ACC112 (cell line): ENCODE results near the gene TEKT1.

Experiments used
- H2AFZ ChIP-seq: fragments of 200-600 bp; sonication (generic); one replicate; pipeline ENCODE4 v1.6.0; 2017; ENCODE audit warnings: antibody characterized with exemption, low read length; ENCODE audit not compliant: unreplicated experiment
- H3K27ac ChIP-seq: fragments of 200-600 bp; sonication (generic); 2 replicates; pipeline ENCODE4 v1.5.1; 2014; ENCODE audit warnings: low read depth, mild to moderate bottlenecking, antibody characterized with exemption, low read length, moderate library complexity
- H3K27me3 ChIP-seq: fragments of 200-600 bp; sonication (generic); 2 replicates; pipeline ENCODE4 v1.6.1; 2014; ENCODE audit warnings: mild to moderate bottlenecking, antibody characterized with exemption, low read length, moderate library complexity, mixed read lengths; ENCODE audit not compliant: insufficient read depth
- H3K36me3 ChIP-seq: fragments of 200-600 bp; sonication (generic); 2 replicates; pipeline ENCODE4 v1.6.1; 2016; ENCODE audit warnings: mild to moderate bottlenecking, antibody characterized with exemption, low read length, moderate library complexity, mixed read lengths; ENCODE audit not compliant: insufficient read depth
- H3K4me1 ChIP-seq: fragments of 200-600 bp; sonication (generic); one replicate; pipeline ENCODE4 v1.6.1; 2016; ENCODE audit warnings: low read length, mixed read lengths; ENCODE audit not compliant: insufficient read depth, unreplicated experiment, control insufficient read depth
- H3K4me3 ChIP-seq: fragments of 200-600 bp; sonication (generic); 2 replicates; pipeline ENCODE4 v1.5.1; 2014; ENCODE audit warnings: mild to moderate bottlenecking, low read depth, low read length
- H3K79me2 ChIP-seq: fragments of 200-600 bp; sonication (generic); one replicate; pipeline ENCODE4 v1.6.0; 2016; ENCODE audit warnings: low read length; ENCODE audit not compliant: control insufficient read depth, unreplicated experiment, insufficient read depth

TEKT1 gene

DNA sequence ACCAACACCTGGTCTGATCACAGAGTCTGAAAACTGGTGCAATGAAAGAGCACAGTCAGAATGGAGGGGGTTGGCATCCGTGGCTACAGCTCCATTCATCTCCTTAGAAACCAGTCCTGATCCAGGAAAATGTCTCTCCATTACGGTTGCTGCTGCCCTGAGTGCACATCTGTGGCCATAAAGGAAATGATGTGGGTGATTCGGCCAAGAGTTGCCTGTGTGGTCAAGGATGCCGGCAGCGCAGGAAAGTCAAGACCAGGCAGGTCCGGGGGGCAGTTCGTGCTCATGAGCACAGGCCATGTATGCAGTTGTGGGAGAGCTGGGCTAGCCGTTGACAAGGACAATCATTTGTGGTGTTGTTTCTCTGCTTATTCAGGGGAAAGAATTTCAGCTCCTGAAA lies 69.8 kb downstream of the TEKT1 start:
- peaks cover 14% of the 10 kb centered on the region for H3K4me1 ChIP-seq
- H3K79me2 ChIP-seq, result peaks cover 44% of the 10 kb centered on the region
- H2AFZ ChIP-seq, result no peak overlapping the region
- H3K27ac ChIP-seq, result no peak overlapping the region
- no peaks in the 10 kb centered on the region for H3K27me3 ChIP-seq
- H3K36me3 ChIP-seq, result peaks cover 81% of the 10 kb centered on the region
- no peak overlapping the region for H3K4me3 ChIP-seq

DNA sequence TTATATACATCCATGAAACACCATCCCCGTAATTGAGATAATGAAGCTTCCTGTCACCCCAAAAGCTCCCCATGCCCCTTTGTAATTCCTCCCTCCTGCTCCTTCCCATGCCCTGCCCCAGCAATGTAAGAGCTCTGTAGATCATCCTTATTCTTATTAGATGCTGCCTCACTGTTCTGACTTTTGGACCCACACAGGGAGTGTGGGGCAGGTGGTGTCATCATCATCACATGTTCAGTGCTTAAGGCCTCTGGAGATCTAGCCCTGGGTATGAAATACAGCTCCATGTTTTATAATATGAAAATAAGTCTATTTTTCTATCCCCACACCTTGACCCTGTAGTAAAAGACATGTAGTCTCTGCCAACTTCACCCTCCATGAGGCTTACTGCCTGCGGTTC lies 73.8 kb downstream of the TEKT1 start:
- H3K4me1 ChIP-seq, result peaks cover 36% of the 10 kb centered on the region
- no peaks in the 10 kb centered on the region for H3K27me3 ChIP-seq
- no peak overlapping the region for H3K27ac ChIP-seq
- peaks cover 43% of the 10 kb centered on the region for H3K36me3 ChIP-seq
- peaks cover 59% of the 10 kb centered on the region for H3K79me2 ChIP-seq
- H3K4me3 ChIP-seq, result peak overlapping the region; percentile 90
- no peak overlapping the region for H2AFZ ChIP-seq

DNA sequence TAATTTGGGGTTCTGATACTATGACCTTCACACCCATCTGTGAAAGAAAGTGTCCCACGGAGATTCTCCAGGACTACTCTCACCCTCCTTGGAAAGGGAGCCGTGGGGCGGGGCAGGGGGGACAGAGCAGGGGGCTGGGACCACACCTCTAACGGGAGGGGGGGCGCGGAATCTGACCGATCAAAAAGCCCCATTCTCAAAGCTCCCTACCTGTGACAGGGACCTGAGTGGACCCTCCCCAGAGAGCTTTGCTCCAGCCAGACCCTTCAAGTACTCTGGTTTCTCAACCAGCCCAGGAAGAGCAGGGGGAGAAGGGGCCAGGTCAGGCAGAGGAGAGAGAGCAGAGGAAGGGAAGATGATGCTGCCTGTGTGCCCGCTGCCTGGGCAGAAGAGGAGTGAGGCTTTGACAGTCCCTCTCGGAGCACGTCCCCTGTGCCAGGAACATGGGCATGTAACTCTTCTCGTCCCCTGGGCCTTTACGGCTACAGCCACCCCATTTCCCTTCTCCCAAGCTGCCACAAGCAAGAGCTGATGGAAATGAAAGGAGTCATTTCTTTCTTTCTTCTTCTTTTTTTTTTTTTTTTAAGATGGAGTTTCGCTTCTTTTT lies 75.0 kb downstream of the TEKT1 start:
- Histone ChIP-seq H3K4me1 (peaks cover 46% of the 10 kb centered on the region), H3K36me3 (peaks cover 31% of the 10 kb centered on the region), H3K27ac (peak overlapping the region; percentile 79), H3K79me2 (peaks cover 54% of the 10 kb centered on the region), H2AFZ (no peak overlapping the region), H3K27me3 (no peaks in the 10 kb centered on the region), H3K4me3 (peak overlapping the region; percentile 90)

DNA sequence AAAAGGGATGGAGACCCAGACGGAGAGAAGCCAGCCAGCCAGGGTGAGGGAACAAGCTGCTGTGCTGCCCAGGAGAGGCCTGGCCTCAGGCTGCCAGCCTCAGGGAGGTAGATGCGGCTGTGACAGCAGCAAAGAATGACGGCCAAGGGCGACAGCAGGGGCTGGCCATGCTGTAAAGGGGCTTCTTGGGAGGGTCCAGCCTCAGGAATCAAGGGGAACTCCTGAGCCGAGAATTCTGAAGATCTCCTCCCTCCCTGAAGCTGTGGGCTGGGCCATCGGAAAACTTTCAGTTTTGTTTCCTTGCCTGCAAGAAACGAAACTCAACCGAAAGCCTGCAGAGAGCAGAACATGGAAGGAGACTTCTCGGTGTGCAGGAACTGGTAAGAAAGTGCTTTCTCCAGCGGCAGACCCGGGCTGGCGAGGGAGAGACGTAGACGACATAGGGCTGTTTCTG lies 75.8 kb downstream of the TEKT1 start, which contains the start of gene XAF1:
Gene XAF1 (plus strand): TSS at position 316 of the 454 bp plus-strand sequence. CDS start 33 bp downstream, at position 349.
- Histone ChIP-seq H3K27me3 (no peaks in the 10 kb centered on the region), H3K4me3 (peak within 1 kb of the TSS; percentile 90), H3K27ac (peak within 1 kb of the TSS; percentile 79), H3K79me2 (peaks cover 51% of the 10 kb centered on the region), H2AFZ (peak within 1 kb of the TSS; percentile 16), H3K4me1 (peaks cover 46% of the 10 kb centered on the region), H3K36me3 (peaks cover 26% of the 10 kb centered on the region; the same call in 1 of the 2 replicates)

GRCh38 chr17:6755281-6755680 lies 76.2 kb downstream of the TEKT1 start:
- Histone ChIP-seq H3K4me1 (peaks cover 46% of the 10 kb centered on the region), H3K27ac (peak overlapping the region; percentile 79), H2AFZ (peak overlapping the region; percentile 16), H3K27me3 (no peaks in the 10 kb centered on the region), H3K36me3 (peaks cover 22% of the 10 kb centered on the region; the same call in 1 of the 2 replicates), H3K4me3 (peak overlapping the region; percentile 90), H3K79me2 (peaks cover 51% of the 10 kb centered on the region)

- H3K36me3 ChIP-seq, result peaks cover 9% of the 10 kb centered on the region; the same call in 1 of the 2 replicates
- H3K79me2 ChIP-seq, result peaks cover 38% of the 10 kb centered on the region
- H3K27me3 ChIP-seq, result no peaks in the 10 kb centered on the region
- peak overlapping the region; percentile 15; the same call in 1 of the 2 replicates for H3K4me3 ChIP-seq
- H3K27ac ChIP-seq, result peak overlapping the region; percentile 98
- H2AFZ ChIP-seq, result peak overlapping the region; percentile 20
- H3K4me1 ChIP-seq, result peaks cover 46% of the 10 kb centered on the region
Observed at GRCh38 chr17:6753546-6753945, 78.0 kb downstream of the TEKT1 start.

DNA sequence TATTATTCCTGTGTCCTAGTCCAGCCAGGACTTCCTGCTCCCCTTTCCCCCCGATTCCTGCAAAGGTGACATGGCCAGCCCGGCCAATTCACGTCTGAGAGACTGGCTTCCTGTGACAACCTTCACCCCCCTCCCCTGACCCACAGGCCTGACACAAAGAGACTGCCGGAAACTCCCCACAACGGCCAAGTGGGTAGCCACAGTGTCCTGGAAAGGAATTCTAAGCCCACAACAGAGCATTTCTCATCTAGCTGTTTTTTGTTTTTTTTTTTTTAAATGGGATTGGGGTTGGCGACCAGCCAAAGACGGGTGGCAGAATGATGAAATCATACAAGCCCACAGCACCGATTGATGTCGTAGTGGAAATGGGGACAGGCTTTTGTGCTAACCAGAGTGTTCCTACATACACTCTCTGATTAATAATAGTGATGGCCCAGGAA lies 78.5 kb downstream of the TEKT1 start:
- Histone ChIP-seq H2AFZ (peak overlapping the region; percentile 54), H3K4me1 (peaks cover 43% of the 10 kb centered on the region), H3K27ac (peak overlapping the region; percentile 98), H3K27me3 (no peaks in the 10 kb centered on the region), H3K4me3 (peak overlapping the region; percentile 35), H3K36me3 (peaks cover 5% of the 10 kb centered on the region; the same call in 1 of the 2 replicates), H3K79me2 (peaks cover 34% of the 10 kb centered on the region)

DNA sequence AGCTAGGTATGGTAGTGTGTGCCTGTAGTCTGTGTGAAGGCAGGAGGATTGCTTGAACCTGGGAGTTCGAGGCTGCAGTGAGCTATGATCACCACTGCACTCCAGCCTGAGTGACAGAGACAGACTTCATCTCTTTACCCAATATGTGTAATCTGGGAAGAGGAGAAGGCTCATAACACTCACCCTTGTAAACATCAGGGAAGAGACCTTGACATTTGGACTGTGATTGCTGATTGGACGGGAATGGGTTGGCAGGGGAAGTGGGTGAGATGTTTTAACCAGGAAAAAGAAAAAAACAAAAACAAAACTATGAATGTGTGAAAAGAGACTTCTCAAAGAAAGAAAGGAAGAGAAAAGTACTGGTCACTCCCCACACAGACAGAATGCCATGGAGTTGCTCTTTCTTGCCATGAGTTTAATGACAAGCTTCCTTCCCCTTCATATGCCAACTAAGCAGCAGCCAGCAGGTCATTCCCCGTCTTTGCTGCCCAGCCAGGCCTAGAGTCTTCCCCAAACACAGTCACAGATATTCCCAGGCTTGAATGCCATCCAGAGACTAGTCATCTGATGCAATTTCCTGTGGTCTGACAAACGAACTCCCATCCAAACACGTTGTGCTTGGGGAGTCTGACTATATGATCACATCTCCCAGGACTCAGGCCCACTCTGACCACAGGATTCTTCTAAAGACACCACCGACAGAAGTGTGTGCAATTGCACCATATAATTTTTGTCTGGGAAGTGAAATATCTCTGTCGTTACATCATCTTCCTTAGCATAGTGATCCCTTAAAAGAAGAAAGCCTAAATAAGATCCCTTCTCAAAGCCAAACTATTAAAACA lies 79.2 kb downstream of the TEKT1 start:
- Histone ChIP-seq H3K27me3 (no peaks in the 10 kb centered on the region), H2AFZ (peak overlapping the region; percentile 17), H3K4me3 (peak overlapping the region; percentile 35), H3K36me3 (no peaks in the 10 kb centered on the region), H3K4me1 (peaks cover 36% of the 10 kb centered on the region), H3K79me2 (peaks cover 27% of the 10 kb centered on the region), H3K27ac (peak overlapping the region; percentile 98)

- H3K36me3 ChIP-seq, result no peaks in the 10 kb centered on the region
- H3K79me2 ChIP-seq, result peaks cover under 1% of the 10 kb centered on the region
- H3K27ac ChIP-seq, result no peak overlapping the region
- H3K4me1 ChIP-seq, result peaks cover 24% of the 10 kb centered on the region
- no peak overlapping the region for H3K4me3 ChIP-seq
- no peak overlapping the region for H2AFZ ChIP-seq
- H3K27me3 ChIP-seq, result 0 out of 2 replicates have a peak, but pooled peaks cover 4% of the 10 kb centered on the region
Observed at GRCh38 chr17:6749519-6749918, 82.0 kb downstream of the TEKT1 start.

DNA sequence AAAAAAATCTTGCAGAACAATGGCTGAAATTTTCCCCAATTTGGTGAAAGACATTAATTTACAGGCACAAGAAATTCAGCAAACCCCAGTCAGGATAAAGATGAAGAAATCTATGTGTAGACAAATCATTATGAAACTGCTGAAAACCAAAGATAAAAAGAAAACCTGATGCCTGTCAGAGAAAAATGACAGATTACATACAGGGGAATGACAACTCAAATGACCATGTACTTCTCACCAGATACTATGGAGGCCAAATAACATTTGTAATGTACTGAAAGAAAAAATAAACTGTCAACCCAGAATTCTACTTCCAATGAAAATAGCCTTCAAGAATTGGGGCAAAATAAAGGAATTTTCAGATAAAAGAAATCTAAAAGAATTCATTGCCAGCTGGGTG lies 82.9 kb downstream of the TEKT1 start:
- H3K79me2 ChIP-seq, result no peaks in the 10 kb centered on the region
- H3K4me3 ChIP-seq, result no peak overlapping the region
- H3K27me3 ChIP-seq, result peaks cover 13% of the 10 kb centered on the region; the same call in 1 of the 2 replicates
- no peaks in the 10 kb centered on the region for H3K36me3 ChIP-seq
- H3K27ac ChIP-seq, result no peak overlapping the region
- H2AFZ ChIP-seq, result no peak overlapping the region
- peaks cover 19% of the 10 kb centered on the region for H3K4me1 ChIP-seq
